H1 (cell line): Measurements from ENCODE around the gene CACNB4.

Experiments
- CHD2 ChIP-seq: IDR thresholded peaks from 2 replicates; pipeline ENCODE4 v1.6.1; 2012; ENCODE audit warnings: low read length, improper control_type of control experiment
- PHF8 ChIP-seq: fragments of 200-600 bp; sonication (generic); conservative IDR thresholded peaks from 2 replicates; pipeline ENCODE4 v1.7.1; 2012; ENCODE audit warnings: low read depth, mild to moderate bottlenecking, inconsistent platforms, low read length, moderate library complexity
- POLR2A ChIP-seq, 2 experiments: IDR thresholded peaks; 1 replicate in 1 of 2; 2 replicates in 1 of 2; pipeline ENCODE4 v1.6.1; 2011; ENCODE audit warnings: low read depth in 2 of 2, low read length in 2 of 2, mild to moderate bottlenecking in 2 of 2; ENCODE audit errors: control extremely low read depth in 1 of 2
- POLR2AphosphoS5 ChIP-seq: IDR thresholded peaks from 2 replicates; pipeline ENCODE4 v1.6.1; 2011; ENCODE audit warnings: low read depth, low read length
- SRF ChIP-seq: IDR thresholded peaks from 2 replicates; pipeline ENCODE4 v1.6.1; 2011; ENCODE audit warnings: mild to moderate bottlenecking, low read depth, low read length, moderate library complexity
- SUZ12 ChIP-seq: fragments of 200-600 bp; sonication (generic); IDR thresholded peaks from 2 replicates; pipeline ENCODE4 v1.6.1; 2012; ENCODE audit warnings: mild to moderate bottlenecking, inconsistent platforms, low read length, moderate library complexity, mixed read lengths
- TBP ChIP-seq: IDR thresholded peaks from 2 replicates; pipeline ENCODE4 v1.6.1; 2011; ENCODE audit warnings: low read depth, low read length, improper control_type of control experiment
- TF ChIP-seq, protein P1 (sequence below): IDR thresholded peaks from 2 replicates; pipeline ENCODE4 v1.6.1; 2012; ENCODE audit warnings: low read length, inconsistent platforms
- TF ChIP-seq, protein P2 (sequence below), 3 experiments: IDR thresholded peaks; 1 replicate in 2 of 3; 2 replicates in 1 of 3; pipeline versions ENCODE4 v1.5.1 to v1.6.1; 2011; ENCODE audit warnings: low read length in 3 of 3, mild to moderate bottlenecking in 3 of 3, inconsistent platforms in 2 of 3, low read depth in 1 of 3, moderate library complexity in 1 of 3; ENCODE audit not compliant: insufficient read depth in 1 of 3; ENCODE audit errors: control extremely low read depth in 1 of 3

GRCh38 chr2:152114366-152114765 lies 15.5 kb upstream of the CACNB4 start:
- TF ChIP-seq PHF8 (no peak), POLR2AphosphoS5 (no peak), SRF (no peak), CHD2 (no peak), TBP (no peak), SUZ12 (no peak), POLR2A (IDR thresholded peaks at IDR 0.05; ENCODE audit: control extremely low read depth in 1 of 2, low read depth in 2 of 2, low read length in 2 of 2) (no peak)
- TF ChIP-seq, protein P1, sequence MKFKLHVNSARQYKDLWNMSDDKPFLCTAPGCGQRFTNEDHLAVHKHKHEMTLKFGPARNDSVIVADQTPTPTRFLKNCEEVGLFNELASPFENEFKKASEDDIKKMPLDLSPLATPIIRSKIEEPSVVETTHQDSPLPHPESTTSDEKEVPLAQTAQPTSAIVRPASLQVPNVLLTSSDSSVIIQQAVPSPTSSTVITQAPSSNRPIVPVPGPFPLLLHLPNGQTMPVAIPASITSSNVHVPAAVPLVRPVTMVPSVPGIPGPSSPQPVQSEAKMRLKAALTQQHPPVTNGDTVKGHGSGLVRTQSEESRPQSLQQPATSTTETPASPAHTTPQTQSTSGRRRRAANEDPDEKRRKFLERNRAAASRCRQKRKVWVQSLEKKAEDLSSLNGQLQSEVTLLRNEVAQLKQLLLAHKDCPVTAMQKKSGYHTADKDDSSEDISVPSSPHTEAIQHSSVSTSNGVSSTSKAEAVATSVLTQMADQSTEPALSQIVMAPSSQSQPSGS = no peak
- TF ChIP-seq, protein P2, sequence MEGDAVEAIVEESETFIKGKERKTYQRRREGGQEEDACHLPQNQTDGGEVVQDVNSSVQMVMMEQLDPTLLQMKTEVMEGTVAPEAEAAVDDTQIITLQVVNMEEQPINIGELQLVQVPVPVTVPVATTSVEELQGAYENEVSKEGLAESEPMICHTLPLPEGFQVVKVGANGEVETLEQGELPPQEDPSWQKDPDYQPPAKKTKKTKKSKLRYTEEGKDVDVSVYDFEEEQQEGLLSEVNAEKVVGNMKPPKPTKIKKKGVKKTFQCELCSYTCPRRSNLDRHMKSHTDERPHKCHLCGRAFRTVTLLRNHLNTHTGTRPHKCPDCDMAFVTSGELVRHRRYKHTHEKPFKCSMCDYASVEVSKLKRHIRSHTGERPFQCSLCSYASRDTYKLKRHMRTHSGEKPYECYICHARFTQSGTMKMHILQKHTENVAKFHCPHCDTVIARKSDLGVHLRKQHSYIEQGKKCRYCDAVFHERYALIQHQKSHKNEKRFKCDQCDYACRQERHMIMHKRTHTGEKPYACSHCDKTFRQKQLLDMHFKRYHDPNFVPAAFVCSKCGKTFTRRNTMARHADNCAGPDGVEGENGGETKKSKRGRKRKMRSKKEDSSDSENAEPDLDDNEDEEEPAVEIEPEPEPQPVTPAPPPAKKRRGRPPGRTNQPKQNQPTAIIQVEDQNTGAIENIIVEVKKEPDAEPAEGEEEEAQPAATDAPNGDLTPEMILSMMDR (IDR thresholded peaks at IDR 0.05; ENCODE audit: control extremely low read depth in 1 of 3, insufficient read depth in 1 of 3, low read depth in 1 of 3, low read length in 3 of 3) = no peak
